Vagina (tissue), 2 donors: ENCODE measurements around the gene ADAMTS17. TPM values are rescaled to one million over a fixed set of nuclear protein-coding genes. Genes with fewer than 3 reads are reported as not detected.

Source experiments
- DNase-seq, 2 donors: peaks; one replicate each; pipeline ENCODE4 v3.0.0-alpha.2; 2017; ENCODE audit errors: extremely low spot score in 2 of 2
- H3K27ac ChIP-seq: fragments of 200-600 bp; sonication (generic); one replicate; pipeline ENCODE4 v1.5.1; 2019
- H3K27me3 ChIP-seq: fragments of 200-600 bp; sonication (generic); one replicate; pipeline ENCODE4 v1.5.1; 2019
- H3K36me3 ChIP-seq, 2 donors: fragments of 200-600 bp; sonication (generic); one replicate each; pipeline ENCODE4 v1.5.1; 2017 to 2019
- H3K4me1 ChIP-seq: fragments of 200-600 bp; sonication (generic); one replicate; pipeline ENCODE4 v1.5.1; 2019
- H3K4me3 ChIP-seq, 2 donors: fragments of 200-600 bp; sonication (generic); 1 replicate in 1 of 2; 2 replicates in 1 of 2; pipeline ENCODE4 v1.5.1; 2016 to 2019
- H3K9me3 ChIP-seq: fragments of 200-600 bp; sonication (generic); one replicate; pipeline ENCODE4 v1.5.1; 2019
- CTCF ChIP-seq, 3 experiments: fragments of 450-650 bp in 2 of 3; fragments of 200-600 bp in 1 of 3; sonication (generic) in 1 of 3; IDR thresholded peaks; one replicate each; pipeline ENCODE4 v1.5.1; 2017 to 2019; ENCODE audit warnings: antibody characterized with exemption in 3 of 3, mild to moderate bottlenecking in 2 of 3, moderate library complexity in 2 of 3
- POLR2A ChIP-seq, 2 donors: fragments of 450-650 bp; IDR thresholded peaks; one replicate each; pipeline ENCODE4 v1.6.1; 2017; ENCODE audit warnings: antibody characterized with exemption in 2 of 2, mild to moderate bottlenecking in 2 of 2, moderate library complexity in 2 of 2
- POLR2AphosphoS5 ChIP-seq, 2 donors: sonication (generic); formaldehyde crosslinking; IDR thresholded peaks; one replicate each; pipeline ENCODE4 v1.9.0; 2017; ENCODE audit warnings: antibody characterized with exemption in 2 of 2, mild to moderate bottlenecking in 2 of 2, low read depth in 1 of 2; ENCODE audit not compliant: insufficient read depth in 1 of 2
- intact Hi-C: fragments of 100-400 bp; cut with DNase I; formaldehyde crosslinking; loops from one replicate; pipeline ENCODE4 v1.15.1; 2023
- total RNA-seq: library from RNA; depleted of rRNA; stranded (reverse); fragments of >200 nt; gene quantifications from one replicate; pipeline ENCODE4 v1.2.3, GENCODE V29; 2016

The ADAMTS17 gene
- total RNA-seq, 1 donor from 2014 or later = 16.0 TPM

- no peaks in the 10 kb centered on the region for H3K9me3 ChIP-seq
- no peaks in the 10 kb centered on the region for H3K36me3 ChIP-seq
- H3K4me3 ChIP-seq = no peak overlapping the region
- intact Hi-C loops = no loop called here
- H3K4me1 ChIP-seq = peaks cover 6% of the 10 kb centered on the region
- peak in 1 of 2 donors; percentile 80 for DNase-seq
- no peak overlapping the region for H3K27ac ChIP-seq
- TF ChIP-seq POLR2AphosphoS5 (IDR thresholded peaks at IDR 0.05; ENCODE audit: insufficient read depth in 1 of 2, low read depth in 1 of 2) = no peak
- TF ChIP-seq POLR2A (IDR thresholded peaks at IDR 0.05) = no peak
- no peak for TF ChIP-seq CTCF (IDR thresholded peaks at IDR 0.05)
- H3K27me3 ChIP-seq = no peaks in the 10 kb centered on the region
These were observed 293.0 kb downstream of the ADAMTS17 start for GRCh38 chr15:100048736-100049135.

- Histone ChIP-seq H3K27me3 (no peaks in the 10 kb centered on the region), H3K4me3 (no peak overlapping the region), H3K4me1 (peaks cover 20% of the 10 kb centered on the region), H3K27ac (peak overlapping the region; percentile 2), H3K36me3 (no peaks in the 10 kb centered on the region), H3K9me3 (no peaks in the 10 kb centered on the region)
- TF ChIP-seq CTCF (IDR thresholded peaks at IDR 0.05) = no peak
- no peak for TF ChIP-seq POLR2A (IDR thresholded peaks at IDR 0.05)
- TF ChIP-seq POLR2AphosphoS5 (IDR thresholded peaks at IDR 0.05; ENCODE audit: insufficient read depth in 1 of 2, low read depth in 1 of 2) = no peak
- DNase-seq = peak in 1 of 2 donors; percentile 44
- intact Hi-C loops = no loop called here
These were observed 298.1 kb downstream of the ADAMTS17 start for GRCh38 chr15:100043692-100044091.

GRCh38 chr15:100043068-100043641 lies 298.6 kb downstream of the ADAMTS17 start:
- DNase-seq = peak in 1 of 2 donors; percentile 29
- intact Hi-C loops = no loop called here
- TF ChIP-seq POLR2AphosphoS5 (IDR thresholded peaks at IDR 0.05; ENCODE audit: insufficient read depth in 1 of 2, low read depth in 1 of 2) (peak in 1 of 2 donors; percentile 39), POLR2A (IDR thresholded peaks at IDR 0.05) (no peak)
- H3K4me1 ChIP-seq = peaks cover 20% of the 10 kb centered on the region
- H3K9me3 ChIP-seq = no peaks in the 10 kb centered on the region
- peak overlapping the region; percentile 2 for H3K27ac ChIP-seq
- H3K27me3 ChIP-seq = no peaks in the 10 kb centered on the region
- no peaks in the 10 kb centered on the region for H3K36me3 ChIP-seq
- no peak overlapping the region for H3K4me3 ChIP-seq

- Histone ChIP-seq H3K4me1 (peaks cover 20% of the 10 kb centered on the region), H3K4me3 (no peak overlapping the region), H3K9me3 (no peaks in the 10 kb centered on the region), H3K27ac (peak overlapping the region; percentile 2), H3K27me3 (no peaks in the 10 kb centered on the region), H3K36me3 (no peaks in the 10 kb centered on the region)
- intact Hi-C loops = no loop called here
- DNase-seq = peak in 1 of 2 donors; percentile 47
- TF ChIP-seq POLR2AphosphoS5 (IDR thresholded peaks at IDR 0.05; ENCODE audit: insufficient read depth in 1 of 2, low read depth in 1 of 2) (no peak), POLR2A (IDR thresholded peaks at IDR 0.05) (no peak), CTCF (IDR thresholded peaks at IDR 0.05) (no peak)
These were observed 299.2 kb downstream of the ADAMTS17 start for GRCh38 chr15:100042558-100042957.

GRCh38 chr15:100041127-100041828 lies 300.5 kb downstream of the ADAMTS17 start:
- no peaks in the 10 kb centered on the region for H3K9me3 ChIP-seq
- H3K27ac ChIP-seq = no peak overlapping the region
- no peak overlapping the region for H3K4me3 ChIP-seq
- peaks cover 20% of the 10 kb centered on the region for H3K4me1 ChIP-seq
- no peaks in the 10 kb centered on the region for H3K27me3 ChIP-seq
- DNase-seq = no peak
- TF ChIP-seq POLR2A (IDR thresholded peaks at IDR 0.05) (no peak), CTCF (IDR thresholded peaks at IDR 0.05) (no peak), POLR2AphosphoS5 (IDR thresholded peaks at IDR 0.05; ENCODE audit: insufficient read depth in 1 of 2, low read depth in 1 of 2) (no peak)
- intact Hi-C loops = no loop called here
- H3K36me3 ChIP-seq = no peaks in the 10 kb centered on the region
